OCI-LY1 (cell line): Measurements from ENCODE around the gene GDF15.

Source experiments
- EZH2 ChIP-seq: fragments of 200-600 bp; sonication (generic), shearing (Covaris generic); IDR thresholded peaks from 2 replicates; pipeline ENCODE4 v1.8.0; 2017; ENCODE audit warnings: borderline replicate concordance, mixed run types, mild to moderate bottlenecking, antibody characterized with exemption, low read length, moderate library complexity, mixed read lengths
- TF ChIP-seq, protein P1 (sequence below): fragments of 200-600 bp; sonication (generic), shearing (Covaris generic); IDR thresholded peaks from 2 replicates; pipeline ENCODE4 v1.5.1; 2017; ENCODE audit warnings: mild to moderate bottlenecking, antibody characterized with exemption, low read length, moderate library complexity, mixed read lengths

DNA sequence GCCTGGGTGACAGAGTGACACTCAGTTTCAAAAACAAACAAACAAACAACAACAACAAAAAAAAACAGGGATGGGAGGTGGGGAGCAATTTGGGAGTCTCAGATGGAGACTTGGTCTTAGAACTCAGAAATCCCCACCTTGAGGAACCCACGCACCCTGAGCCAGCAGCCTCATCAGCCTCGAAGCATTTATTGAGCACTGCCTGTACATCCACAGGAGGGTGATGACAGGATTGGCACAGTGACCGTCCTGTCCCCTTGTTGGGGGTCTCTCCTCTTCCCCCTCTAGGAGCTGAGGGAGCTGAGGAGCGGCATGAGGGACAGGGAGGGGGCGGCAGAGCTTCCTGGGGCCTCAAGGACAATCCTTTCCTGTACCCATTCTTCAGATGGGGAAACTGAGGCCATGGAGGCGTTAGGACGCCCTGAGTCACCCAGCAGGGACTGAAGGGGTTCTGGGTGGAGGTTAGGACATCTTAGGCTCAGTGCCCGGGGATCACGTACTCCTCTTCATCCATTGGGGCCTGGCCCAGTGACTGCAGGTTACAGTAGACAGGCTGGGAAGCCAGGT is 5.6 kb downstream of the GDF15 start:
- TF ChIP-seq EZH2, result no peak
- TF ChIP-seq, protein P1, sequence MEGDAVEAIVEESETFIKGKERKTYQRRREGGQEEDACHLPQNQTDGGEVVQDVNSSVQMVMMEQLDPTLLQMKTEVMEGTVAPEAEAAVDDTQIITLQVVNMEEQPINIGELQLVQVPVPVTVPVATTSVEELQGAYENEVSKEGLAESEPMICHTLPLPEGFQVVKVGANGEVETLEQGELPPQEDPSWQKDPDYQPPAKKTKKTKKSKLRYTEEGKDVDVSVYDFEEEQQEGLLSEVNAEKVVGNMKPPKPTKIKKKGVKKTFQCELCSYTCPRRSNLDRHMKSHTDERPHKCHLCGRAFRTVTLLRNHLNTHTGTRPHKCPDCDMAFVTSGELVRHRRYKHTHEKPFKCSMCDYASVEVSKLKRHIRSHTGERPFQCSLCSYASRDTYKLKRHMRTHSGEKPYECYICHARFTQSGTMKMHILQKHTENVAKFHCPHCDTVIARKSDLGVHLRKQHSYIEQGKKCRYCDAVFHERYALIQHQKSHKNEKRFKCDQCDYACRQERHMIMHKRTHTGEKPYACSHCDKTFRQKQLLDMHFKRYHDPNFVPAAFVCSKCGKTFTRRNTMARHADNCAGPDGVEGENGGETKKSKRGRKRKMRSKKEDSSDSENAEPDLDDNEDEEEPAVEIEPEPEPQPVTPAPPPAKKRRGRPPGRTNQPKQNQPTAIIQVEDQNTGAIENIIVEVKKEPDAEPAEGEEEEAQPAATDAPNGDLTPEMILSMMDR, result no peak
